SU-DHL-6 (cell line): ENCODE data around the gene IFI27L1.

ENCODE experiments used
- CTCF ChIP-seq: fragments of 200-600 bp; sonication (generic); IDR thresholded peaks from one replicate; pipeline ENCODE4 v1.5.1; 2017; ENCODE audit warnings: antibody characterized with exemption, mild to moderate bottlenecking, low read length, moderate library complexity; ENCODE audit not compliant: insufficient read depth, poor library complexity, severe bottlenecking
- EZH2phosphoT487 ChIP-seq: fragments of 200-600 bp; sonication (generic), shearing (Covaris generic); conservative IDR thresholded peaks from 2 replicates; pipeline ENCODE4 v1.6.1; 2018; ENCODE audit warnings: mild to moderate bottlenecking, antibody characterized with exemption, low read length, moderate library complexity, mixed read lengths

GRCh38 chr14:94136575-94137331 is 55.6 kb downstream of the IFI27L1 start:
- peak; percentile 90 for TF ChIP-seq CTCF
- TF ChIP-seq EZH2phosphoT487: no peak
